Osteocyte (in vitro differentiated cells): ENCODE data around the gene FHOD3. TPM values are rescaled to one million over a fixed set of nuclear protein-coding genes. Genes with fewer than 3 reads are reported as not detected.

Source experiments
- DNase-seq: peaks from one replicate; pipeline ENCODE4 v3.0.0; 2021; ENCODE audit warnings: mixed read lengths; ENCODE audit not compliant: unreplicated experiment; ENCODE audit errors: extremely low spot score
- H3K27ac Mint-ChIP-seq: one replicate; pipeline ENCODE4 v1.8.0; 2021; ENCODE audit warnings: mild to moderate bottlenecking, mixed read lengths; ENCODE audit not compliant: unreplicated experiment
- H3K27me3 Mint-ChIP-seq: one replicate; pipeline ENCODE4 v1.8.0; 2021; ENCODE audit warnings: mixed read lengths; ENCODE audit not compliant: unreplicated experiment
- H3K36me3 Mint-ChIP-seq: one replicate; pipeline ENCODE4 v1.8.0; 2021; ENCODE audit warnings: mixed read lengths; ENCODE audit not compliant: unreplicated experiment
- H3K4me1 Mint-ChIP-seq: one replicate; pipeline ENCODE4 v1.8.0; 2021; ENCODE audit warnings: mixed read lengths; ENCODE audit not compliant: unreplicated experiment
- H3K4me3 Mint-ChIP-seq: one replicate; pipeline ENCODE4 v1.8.0; 2021; ENCODE audit warnings: mild to moderate bottlenecking, moderate library complexity, mixed read lengths; ENCODE audit not compliant: unreplicated experiment
- H3K9me3 Mint-ChIP-seq: one replicate; pipeline ENCODE4 v1.8.0; 2021; ENCODE audit warnings: mixed read lengths; ENCODE audit not compliant: unreplicated experiment
- CTCF ChIP-seq: fragments of 200-600 bp; sonication (generic); IDR thresholded peaks from 2 replicates; pipeline ENCODE4 v1.5.0; 2021; ENCODE audit warnings: antibody characterized with exemption, mild to moderate bottlenecking, moderate library complexity
- total RNA-seq: library from RNA; stranded (reverse); gene quantifications from 2 replicates; pipeline ENCODE4 v1.2.1, GENCODE V29; 2021

The FHOD3 gene
- total RNA-seq, 1 donor from 2014 or later, result 1.2 TPM

- no peak for DNase-seq
- Mint-ChIP-seq H3K36me3 (no peaks in the 10 kb centered on the region), H3K27ac (no peak overlapping the region), H3K9me3 (no peaks in the 10 kb centered on the region), H3K4me3 (no peak overlapping the region), H3K27me3 (peaks cover 3% of the 10 kb centered on the region), H3K4me1 (no peaks in the 10 kb centered on the region)
- TF ChIP-seq CTCF, result no peak
Observed at GRCh38 chr18:36490897-36491296, 193.4 kb downstream of the FHOD3 start.

- no peaks in the 10 kb centered on the region for H3K36me3 Mint-ChIP-seq
- H3K27ac Mint-ChIP-seq, result no peak overlapping the region
- TF ChIP-seq CTCF, result no peak
- no peak for DNase-seq
- H3K9me3 Mint-ChIP-seq, result no peaks in the 10 kb centered on the region
- no peaks in the 10 kb centered on the region for H3K4me1 Mint-ChIP-seq
- H3K4me3 Mint-ChIP-seq, result no peak overlapping the region
- peaks cover 9% of the 10 kb centered on the region for H3K27me3 Mint-ChIP-seq
Observed at GRCh38 chr18:36492604-36493329, 195.3 kb downstream of the FHOD3 start.

DNA sequence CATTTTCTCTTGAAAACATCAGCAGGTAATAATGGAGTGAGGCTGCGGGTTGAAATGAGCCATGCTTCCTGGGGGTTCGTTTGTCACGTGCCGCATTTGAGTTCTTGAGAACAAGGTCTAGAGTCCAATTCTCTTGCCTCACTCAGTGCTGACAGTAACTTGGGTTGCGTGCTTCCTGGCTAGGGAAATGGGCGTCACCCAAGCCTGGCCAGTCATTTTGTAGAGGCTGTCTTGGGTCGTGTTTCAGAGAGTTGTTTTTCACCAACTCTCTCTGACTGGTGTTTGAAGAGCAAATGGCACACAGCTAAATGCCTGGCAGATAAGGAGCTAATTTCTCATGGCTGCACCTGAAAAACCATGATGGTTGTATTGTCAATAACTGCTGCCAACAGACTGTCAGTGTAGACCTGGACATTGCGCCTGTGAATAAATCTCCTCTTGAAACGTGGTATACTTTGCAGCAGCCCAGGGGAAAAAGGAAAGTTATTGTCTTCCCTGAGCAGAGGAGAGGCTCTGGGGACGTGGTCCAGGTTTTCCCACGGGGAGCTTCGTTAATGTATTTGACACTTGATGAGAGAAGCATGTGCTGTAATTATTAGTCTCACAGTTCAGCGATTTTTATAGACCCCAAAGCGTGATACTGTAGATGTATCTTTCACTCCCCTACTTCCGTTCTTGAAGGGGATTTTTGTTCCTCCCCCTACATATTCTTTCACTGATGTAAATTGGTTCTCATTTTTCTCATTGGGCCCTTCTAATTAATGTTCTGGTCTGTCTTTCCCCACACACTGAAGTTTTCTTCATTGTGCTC is 196.0 kb downstream of the FHOD3 start:
- DNase-seq, result no peak
- H3K36me3 Mint-ChIP-seq, result no peaks in the 10 kb centered on the region
- H3K4me1 Mint-ChIP-seq, result no peaks in the 10 kb centered on the region
- H3K9me3 Mint-ChIP-seq, result no peaks in the 10 kb centered on the region
- no peak overlapping the region for H3K4me3 Mint-ChIP-seq
- peaks cover 9% of the 10 kb centered on the region for H3K27me3 Mint-ChIP-seq
- H3K27ac Mint-ChIP-seq, result no peak overlapping the region
- TF ChIP-seq CTCF, result no peak

DNA sequence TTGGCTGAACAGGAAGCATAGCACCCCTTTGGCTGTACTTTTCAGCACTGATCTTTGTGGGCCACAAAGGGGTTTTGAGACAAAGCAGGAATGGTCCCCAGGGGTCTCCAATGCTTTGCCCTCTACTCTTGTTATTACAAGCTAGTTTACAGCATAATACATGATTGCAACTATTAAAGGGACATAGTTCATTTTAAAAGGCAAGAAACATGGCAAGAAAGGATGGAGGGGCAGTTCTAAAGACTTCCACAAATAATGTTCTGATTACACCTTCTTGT is 196.6 kb downstream of the FHOD3 start:
- H3K4me1 Mint-ChIP-seq, result no peaks in the 10 kb centered on the region
- H3K27me3 Mint-ChIP-seq, result peaks cover 9% of the 10 kb centered on the region
- DNase-seq, result no peak
- H3K36me3 Mint-ChIP-seq, result no peaks in the 10 kb centered on the region
- no peaks in the 10 kb centered on the region for H3K9me3 Mint-ChIP-seq
- no peak overlapping the region for H3K4me3 Mint-ChIP-seq
- no peak overlapping the region for H3K27ac Mint-ChIP-seq
- TF ChIP-seq CTCF, result no peak

DNA sequence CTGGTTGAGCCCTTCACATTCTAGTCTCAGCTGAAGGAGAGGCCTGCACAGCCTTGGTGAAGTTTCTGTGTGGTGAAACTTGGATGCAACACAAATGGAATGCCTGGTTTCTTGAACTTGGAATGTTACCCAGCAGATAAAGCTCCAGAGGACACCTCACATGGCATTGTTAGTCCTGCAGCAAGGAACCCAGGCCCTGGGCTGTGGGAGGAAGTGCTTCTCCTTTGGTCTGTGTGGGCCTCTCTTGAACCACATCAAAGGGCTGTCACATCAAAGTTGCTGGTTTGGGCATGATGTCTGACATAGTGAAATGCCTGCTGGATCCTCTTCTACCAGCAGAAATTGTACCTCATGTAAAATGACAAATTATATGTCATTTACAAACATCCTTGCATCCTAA is 198.5 kb downstream of the FHOD3 start:
- DNase-seq, result no peak
- H3K27me3 Mint-ChIP-seq, result peaks cover 9% of the 10 kb centered on the region
- no peak overlapping the region for H3K27ac Mint-ChIP-seq
- no peak for TF ChIP-seq CTCF
- no peak overlapping the region for H3K4me3 Mint-ChIP-seq
- H3K36me3 Mint-ChIP-seq, result no peaks in the 10 kb centered on the region
- H3K9me3 Mint-ChIP-seq, result no peaks in the 10 kb centered on the region
- no peaks in the 10 kb centered on the region for H3K4me1 Mint-ChIP-seq
